SK-N-SH (cell line): ENCODE results near the gene RBM38.

Experiments
- CHD2 ChIP-seq: fragments of 150-350 bp; IDR thresholded peaks from 2 replicates; pipeline ENCODE4 v1.6.1; 2018; ENCODE audit warnings: low read length; ENCODE audit not compliant: partially characterized antibody
- CTCF ChIP-seq: fragments of 200-600 bp; sonication (generic); IDR thresholded peaks from 2 replicates; pipeline ENCODE4 v1.6.1; 2017; ENCODE audit warnings: antibody characterized with exemption, mild to moderate bottlenecking, moderate library complexity
- MAX ChIP-seq: IDR thresholded peaks from 2 replicates; pipeline ENCODE4 v1.4.0; 2012; ENCODE audit warnings: low read depth
- NFIC ChIP-seq: IDR thresholded peaks from 2 replicates; pipeline ENCODE4 v1.4.0; 2012; ENCODE audit warnings: borderline replicate concordance
- NRF1 ChIP-seq: IDR thresholded peaks from 2 replicates; pipeline ENCODE4 v1.6.1; 2012; ENCODE audit warnings: low read depth, mild to moderate bottlenecking, low read length
- POLR2AphosphoS5 ChIP-seq: IDR thresholded peaks from 2 replicates; pipeline ENCODE4 v1.6.1; 2012; ENCODE audit warnings: low read depth, low read length
- RAD21 ChIP-seq: IDR thresholded peaks from 2 replicates; pipeline ENCODE4 v1.6.1; 2012; ENCODE audit warnings: mild to moderate bottlenecking, low read length
- RCOR1 ChIP-seq: fragments of 150-350 bp; IDR thresholded peaks from 2 replicates; pipeline ENCODE4 v1.6.1; 2017; ENCODE audit warnings: antibody characterized with exemption, low read length
- REST ChIP-seq: IDR thresholded peaks from 2 replicates; pipeline ENCODE4 v1.6.1; 2012; ENCODE audit warnings: mild to moderate bottlenecking, low read depth, low read length, moderate library complexity
- RXRA ChIP-seq: IDR thresholded peaks from 2 replicates; pipeline ENCODE4 v1.4.0; 2012; ENCODE audit warnings: low read depth, mild to moderate bottlenecking, borderline replicate concordance
- TAF1 ChIP-seq: IDR thresholded peaks from 2 replicates; pipeline ENCODE4 v1.6.1; 2012; ENCODE audit warnings: low read depth, mild to moderate bottlenecking, low read length, moderate library complexity, borderline replicate concordance
- TCF12 ChIP-seq: IDR thresholded peaks from 2 replicates; pipeline ENCODE4 v1.4.0; 2012

- TF ChIP-seq CTCF (no peak), POLR2AphosphoS5 (no peak), RCOR1 (no peak), MAX (no peak), RXRA (no peak), TAF1 (no peak), CHD2 (no peak), NFIC (no peak), REST (no peak), RAD21 (no peak), NRF1 (no peak), TCF12 (no peak)
Measured at GRCh38 chr20:57378107-57378506, 13.1 kb upstream of the RBM38 start.
